H1 (cell line): ENCODE results near the gene ZBTB46. TPM values are rescaled to one million over a fixed set of nuclear protein-coding genes. Genes with fewer than 3 reads are reported as not detected.

ENCODE experiments used
- CTCF ChIA-PET: fragments of 300-600 bp; sonication (Branson Sonifier 250); formaldehyde crosslinking; loops from one replicate; lab custom pipeline; 2021; ENCODE audit not compliant: partially characterized antibody; lab: Charles Lee
- POLR2A ChIA-PET: fragments of 300-600 bp; sonication (Branson Sonifier 250); formaldehyde crosslinking; loops from one replicate; lab custom pipeline; 2021; ENCODE audit warnings: inconsistent platforms; ENCODE audit not compliant: partially characterized antibody; lab: Charles Lee
- DNase-seq, 2 experiments: peaks; one replicate each; pipeline versions ENCODE4 v3.0.0 to v3.0.0-alpha.2; 2010 to 2022; ENCODE audit warnings: low spot score in 2 of 2, low read depth in 1 of 2, mixed read lengths in 1 of 2
- FAIRE-seq: peaks from 2 replicates; lab custom pipeline; 2011; peaks lifted over from hg19 to GRCh38; lab: Jason Lieb, UNC
- H2AFZ ChIP-seq: 2 replicates; pipeline ENCODE4 v1.8.1; 2012; ENCODE audit warnings: low read length, inconsistent platforms
- H2AK5ac ChIP-seq: 2 replicates; pipeline ENCODE4 v1.6.1; 2013; ENCODE audit warnings: low read depth, low read length
- H2BK120ac ChIP-seq: replicated peaks from 2 replicates; pipeline ENCODE3; 2013; ENCODE audit warnings: low read depth, low read length, inconsistent platforms
- H2BK12ac ChIP-seq: 2 replicates; pipeline ENCODE4 v1.6.1; 2013; ENCODE audit warnings: low read depth, low read length
- H2BK15ac ChIP-seq: 2 replicates; pipeline ENCODE4 v1.6.1; 2013; ENCODE audit warnings: low read length
- H2BK20ac ChIP-seq: 2 replicates; pipeline ENCODE4 v1.6.1; 2013; ENCODE audit warnings: low read length
- H2BK5ac ChIP-seq: 2 replicates; pipeline ENCODE4 v1.6.1; 2013; ENCODE audit warnings: low read depth, low read length
- H3K14ac ChIP-seq: 2 replicates; pipeline ENCODE4 v1.6.1; 2013; ENCODE audit warnings: inconsistent platforms; ENCODE audit not compliant: insufficient read length
- H3K18ac ChIP-seq: 2 replicates; pipeline ENCODE4 v1.6.1; 2013; ENCODE audit warnings: low read length; ENCODE audit errors: extremely low read depth
- H3K23ac ChIP-seq: 2 replicates; pipeline ENCODE4 v1.6.1; 2013; ENCODE audit warnings: inconsistent platforms; ENCODE audit not compliant: insufficient read length
- H3K23me2 ChIP-seq: 2 replicates; pipeline ENCODE4 v1.6.1; 2013; ENCODE audit warnings: low read depth, low read length
- H3K27ac ChIP-seq: 2 replicates; pipeline ENCODE4 v1.6.1; 2011; ENCODE audit warnings: low read depth, low read length, inconsistent platforms
- H3K27me3 ChIP-seq, 4 experiments: replicated peaks in 1 of 4; 1 replicate in 1 of 4; 2 replicates in 3 of 4; pipeline versions ENCODE4 v1.6.1 to v1.8.1; 2011 to 2013; ENCODE audit warnings: low read length in 3 of 4, mild to moderate bottlenecking in 3 of 4, inconsistent platforms in 2 of 4, mixed read lengths in 2 of 4, moderate library complexity in 1 of 4; ENCODE audit not compliant: control insufficient read depth in 3 of 4, insufficient read depth in 3 of 4; ENCODE audit errors: extremely low read depth in 1 of 4
- H3K36me3 ChIP-seq, 4 experiments: 2 replicates each; pipeline versions ENCODE4 v1.6.1 to v1.8.1; 2011 to 2013; ENCODE audit warnings: mild to moderate bottlenecking in 4 of 4, low read length in 3 of 4, moderate library complexity in 2 of 4, control low read depth in 1 of 4, inconsistent platforms in 1 of 4; ENCODE audit not compliant: insufficient read depth in 4 of 4, control insufficient read depth in 2 of 4
- H3K4ac ChIP-seq: replicated peaks from 2 replicates; pipeline ENCODE3; 2013; ENCODE audit warnings: low read length, low read depth, mixed read lengths, inconsistent platforms; ENCODE audit not compliant: insufficient read length
- H3K4me1 ChIP-seq, 4 experiments: replicated peaks in 1 of 4; 1 replicate in 1 of 4; 2 replicates in 3 of 4; pipeline versions ENCODE4 v1.6.1 to v1.8.1; 2011 to 2013; ENCODE audit warnings: low read length in 3 of 4, inconsistent platforms in 2 of 4, mixed read lengths in 1 of 4; ENCODE audit not compliant: insufficient read depth in 4 of 4, control insufficient read depth in 3 of 4
- H3K4me2 ChIP-seq, 2 experiments: 2 replicates each; pipeline versions ENCODE4 v1.6.1 to v1.8.1; 2011 to 2013; ENCODE audit warnings: low read depth in 2 of 2, low read length in 2 of 2, control low read depth in 1 of 2, inconsistent platforms in 1 of 2, mild to moderate bottlenecking in 1 of 2; ENCODE audit not compliant: insufficient read depth in 1 of 2
- H3K4me3 ChIP-seq, 4 experiments: fragments of 200-600, 300-600 bp in 1 of 4; sonication (generic), shearing (Covaris generic), sonication (Bioruptor Twin) in 1 of 4; 2 replicates each; pipeline versions ENCODE4 v1.5.1 to v1.8.1; 2011 to 2016; ENCODE audit warnings: low read length in 4 of 4, low read depth in 3 of 4, control low read depth in 2 of 4, inconsistent platforms in 2 of 4, mild to moderate bottlenecking in 2 of 4, mixed read lengths in 1 of 4, moderate library complexity in 1 of 4; ENCODE audit not compliant: insufficient read depth in 2 of 4; ENCODE audit errors: extremely low read depth in 1 of 4
- H3K56ac ChIP-seq: replicated peaks from 2 replicates; pipeline ENCODE3; 2013; ENCODE audit warnings: low read depth, mild to moderate bottlenecking, mixed read lengths, low read length, inconsistent platforms; ENCODE audit not compliant: insufficient read length
- H3K79me1 ChIP-seq: 2 replicates; pipeline ENCODE4 v1.6.1; 2013; ENCODE audit warnings: low read depth, low read length, control low read depth
- H3K79me2 ChIP-seq, 2 experiments: 2 replicates each; pipeline versions ENCODE4 v1.6.1 to v1.8.1; 2012 to 2013; ENCODE audit warnings: low read length in 2 of 2, mild to moderate bottlenecking in 2 of 2, inconsistent platforms in 1 of 2; ENCODE audit not compliant: insufficient read depth in 2 of 2, control insufficient read depth in 1 of 2
- H3K9ac ChIP-seq, 4 experiments: replicated peaks in 1 of 4; 1 replicate in 1 of 4; 2 replicates in 3 of 4; pipeline versions ENCODE4 v1.6.1 to v1.8.1; 2011 to 2013; ENCODE audit warnings: low read depth in 3 of 4, low read length in 3 of 4, control low read depth in 2 of 4, mild to moderate bottlenecking in 2 of 4, moderate library complexity in 2 of 4, inconsistent platforms in 1 of 4; ENCODE audit errors: extremely low read depth in 1 of 4
- H3K9me3 ChIP-seq, 2 experiments: 2 replicates each; pipeline versions ENCODE4 v1.6.1 to v1.8.1; 2012 to 2013; ENCODE audit warnings: mild to moderate bottlenecking in 2 of 2, moderate library complexity in 2 of 2, control low read depth in 1 of 2, inconsistent platforms in 1 of 2, low read depth in 1 of 2, low read length in 1 of 2, mixed read lengths in 1 of 2; ENCODE audit not compliant: insufficient read depth in 2 of 2
- H4K20me1 ChIP-seq, 2 experiments: replicated peaks in 1 of 2; 2 replicates each; pipeline versions ENCODE3 to v1.8.1; 2011 to 2013; ENCODE audit warnings: inconsistent platforms in 2 of 2, low read length in 2 of 2, mild to moderate bottlenecking in 1 of 2; ENCODE audit not compliant: insufficient read depth in 2 of 2, control insufficient read depth in 1 of 2
- H4K5ac ChIP-seq: 2 replicates; pipeline ENCODE4 v1.6.1; 2013; ENCODE audit warnings: low read length, low read depth, mixed read lengths, inconsistent platforms; ENCODE audit not compliant: insufficient read length
- H4K8ac ChIP-seq: 2 replicates; pipeline ENCODE4 v1.8.0; 2013; ENCODE audit warnings: mild to moderate bottlenecking, moderate library complexity, low read length, inconsistent platforms; ENCODE audit not compliant: insufficient read depth; ENCODE audit errors: extremely low read depth
- H4K91ac ChIP-seq: replicated peaks from 2 replicates; pipeline ENCODE3; 2013; ENCODE audit warnings: low read length, mixed read lengths, inconsistent platforms; ENCODE audit not compliant: insufficient read length
- SIN3A ChIP-seq, 2 experiments: IDR thresholded peaks in 1 of 2; conservative IDR thresholded peaks in 1 of 2; 2 replicates each; pipeline ENCODE4 v1.6.1; 2011 to 2012; ENCODE audit warnings: low read length in 2 of 2, improper control_type of control experiment in 1 of 2, low read depth in 1 of 2, mild to moderate bottlenecking in 1 of 2
- WGBS, 2 experiments: shearing (Covaris generic) in 1 of 2; methylation state at CpG; one replicate each; pipeline versions ENCODE4 v1.1.6 to v1.1.7; 2013 to 2015; ENCODE audit warnings: low lambda C conversion rate in 2 of 2, mixed read lengths in 2 of 2, inconsistent platforms in 1 of 2, low coverage in 1 of 2, missing lambda C conversion rate in 1 of 2; ENCODE audit not compliant: insufficient replicate concordance in 2 of 2, insufficient coverage in 1 of 2, insufficient read length in 1 of 2; ENCODE audit errors: extremely low coverage in 1 of 2, missing lambda C conversion rate in 1 of 2; 5-methylcytosine and 5-hydroxymethylcytosine counted together
- polyA plus RNA-seq, 7 experiments: library from polyadenylated mRNA; depleted of rRNA in 3 of 7; stranded (reverse) in 5 of 7; unstranded in 2 of 7; fragments of >200 nt in 5 of 7; fragments of 200-250 nt in 2 of 7; gene quantifications; 1 replicate in 5 of 7; 2 replicates in 1 of 7; 4 replicates in 1 of 7; pipeline versions ENCODE4 v1.2.1 to v1.2.3, GENCODE V29; 2011 to 2013; ENCODE audit warnings: missing spikeins in 2 of 7, mixed read lengths in 2 of 7
- total RNA-seq: library from RNA; stranded (reverse); fragmentation: NEBNext Ultra II Directional; extraction: Animal tissue kit (Norgen Biotek cat#: 25700); gene quantifications from 2 replicates; pipeline ENCODE4 v1.2.1, GENCODE V29; 2021

Gene ZBTB46
- total and polyA plus RNA-seq, 2 of the 8 experiments (the other 6 are each of a cell fraction or from before 2014, with no cell fraction given): 6.4 to 22.4 TPM

DNA sequence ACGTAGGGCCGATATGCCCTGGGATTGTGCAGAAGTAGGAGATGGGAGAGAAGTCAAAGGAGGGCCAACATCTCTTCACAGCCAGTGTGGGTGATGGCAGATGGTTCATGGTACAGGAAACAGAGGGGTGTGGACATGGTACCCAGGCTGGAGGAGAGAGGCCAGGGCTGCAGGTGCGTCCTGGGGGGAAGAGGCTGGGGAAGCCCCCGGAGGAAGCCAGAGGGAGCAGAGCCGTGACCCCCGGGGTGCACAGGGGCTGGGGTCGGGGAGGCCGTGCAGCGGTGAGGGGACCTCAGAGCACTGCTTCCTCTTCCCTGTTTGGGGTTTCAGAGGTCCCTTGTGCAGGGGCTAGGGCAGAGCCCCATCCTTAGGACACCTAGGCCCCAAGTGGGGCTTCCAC lies 11.2 kb upstream of the ZBTB46 start:
- Histone ChIP-seq H4K91ac (no peak overlapping the region), H3K9ac (no peak overlapping the region), H3K4me3 (no peak overlapping the region), H3K4me2 (no peak overlapping the region), H3K9me3 (no peaks in the 10 kb centered on the region), H4K5ac (no peak overlapping the region), H3K79me2 (no peaks in the 10 kb centered on the region), H2BK20ac (no peak overlapping the region), H3K27me3 (no peaks in the 10 kb centered on the region; a peak in 1 of 7 replicates), H2AFZ (no peak overlapping the region), H2AK5ac (no peak overlapping the region), H2BK12ac (no peak overlapping the region; the same call in 1 of the 2 replicates), H3K36me3 (no peaks in the 10 kb centered on the region), H3K56ac (no peak overlapping the region)
- WGBS, 2 experiments: 88% methylated on average over 9 of the region's 9 CpGs; no CpG with 5 or more reads in 1 of the 2 experiments
- POLR2A ChIA-PET: interaction anchor here (1.1 to 1.7 kb wide), 2 partner anchors 22 to 23 kb away, joined by 4 to 6 read pairs; partner anchors contain the start of gene TPD52L2
- no peak for DNase-seq
- no peak for TF ChIP-seq SIN3A (conservative IDR thresholded peaks at IDR 0.05 in 1 of 2, IDR thresholded peaks at IDR 0.05 in 1 of 2; ENCODE audit: low read depth in 1 of 2, low read length in 2 of 2)
- TF ChIP-seq, all 59 proteins: peak for 0
- Histone ChIP-seq H3K79me1 (no peaks in the 10 kb centered on the region), H2BK120ac (no peak overlapping the region), H2BK15ac (peak overlapping the region; percentile 1; the same call in 1 of the 2 replicates), H3K18ac (no peak overlapping the region), H2BK5ac (no peak overlapping the region), H4K8ac (no peak overlapping the region), H3K23me2 (peaks cover 9% of the 10 kb centered on the region; the same call in 1 of the 2 replicates), H3K14ac (no peak overlapping the region), H3K27ac (no peak overlapping the region), H3K4me1 (peaks cover 6 to 18% (median 12%) of the 10 kb centered on the region in 4 experiments), H4K20me1 (peaks cover 0 to 5% of the 10 kb centered on the region in 2 experiments), H3K4ac (no peak overlapping the region), H3K23ac (no peak overlapping the region)
- CTCF ChIA-PET: interaction anchor here (1.0 kb wide), 1 partner anchor 17 kb away, joined by 3 read pairs; no protein-coding TSS in a partner anchor
- FAIRE-seq: no peak
